ENCODE data around the gene MAN1C1. TPM values are rescaled to one million over a fixed set of nuclear protein-coding genes. Genes with fewer than 3 reads are reported as not detected.

Gene MAN1C1
- total RNA-seq (2014; rRNA removed; shearing (Covaris generic)), result 73.9 and 74.6 TPM in 2 replicates

GRCh38 chr1:25616095-25616986 is at the start of gene MAN1C1:
MAN1C1 (plus strand) TSS chr1:25616791; CDS start chr1:25617798, 1,007 bp downstream.
- H3K4me1 ChIP-seq, result peaks cover 16% of the 10 kb centered on the region
- H3K4me3 ChIP-seq, result peak within 1 kb of the TSS; percentile 97
- H3K9me3 ChIP-seq (replicated peaks), result no peaks in the 10 kb centered on the region
- H3K36me3 ChIP-seq, result peaks cover 8% of the 10 kb centered on the region; the same call in 1 of the 2 replicates
- DNase-seq, result peak; percentile 94 to 97
- no peaks in the 10 kb centered on the region for H3K27me3 ChIP-seq
- peak within 1 kb of the TSS; percentile 87 for H3K27ac ChIP-seq

GRCh38 chr1:25567710-25568089 is 48.9 kb upstream of the MAN1C1 start:
- Histone ChIP-seq H3K27me3 (no peaks in the 10 kb centered on the region), H3K27ac (peak overlapping the region; percentile 94), H3K9me3 (replicated peaks) (no peaks in the 10 kb centered on the region), H3K36me3 (no peaks in the 10 kb centered on the region), H3K4me3 (no peak overlapping the region), H3K4me1 (peaks cover 51% of the 10 kb centered on the region)
- DNase-seq, result peak in 1 of 2 experiments; percentile 42

- Histone ChIP-seq H3K27ac (peak overlapping the region; percentile 94), H3K27me3 (no peaks in the 10 kb centered on the region), H3K4me3 (peak overlapping the region; percentile 15), H3K9me3 (replicated peaks) (no peaks in the 10 kb centered on the region), H3K36me3 (no peaks in the 10 kb centered on the region), H3K4me1 (peaks cover 54% of the 10 kb centered on the region)
- peak; percentile 52 to 66 for DNase-seq
These were observed 48.3 kb upstream of the MAN1C1 start for GRCh38 chr1:25568090-25568833.

GRCh38 chr1:25568834-25569596 is 47.6 kb upstream of the MAN1C1 start:
- Histone ChIP-seq H3K36me3 (no peaks in the 10 kb centered on the region), H3K27ac (peak overlapping the region; percentile 94), H3K4me3 (peak overlapping the region; percentile 15), H3K9me3 (replicated peaks) (no peaks in the 10 kb centered on the region), H3K4me1 (peaks cover 60% of the 10 kb centered on the region), H3K27me3 (0 out of 2 replicates have a peak, but pooled peaks cover 3% of the 10 kb centered on the region)
- peak; percentile 96 for DNase-seq

DNA sequence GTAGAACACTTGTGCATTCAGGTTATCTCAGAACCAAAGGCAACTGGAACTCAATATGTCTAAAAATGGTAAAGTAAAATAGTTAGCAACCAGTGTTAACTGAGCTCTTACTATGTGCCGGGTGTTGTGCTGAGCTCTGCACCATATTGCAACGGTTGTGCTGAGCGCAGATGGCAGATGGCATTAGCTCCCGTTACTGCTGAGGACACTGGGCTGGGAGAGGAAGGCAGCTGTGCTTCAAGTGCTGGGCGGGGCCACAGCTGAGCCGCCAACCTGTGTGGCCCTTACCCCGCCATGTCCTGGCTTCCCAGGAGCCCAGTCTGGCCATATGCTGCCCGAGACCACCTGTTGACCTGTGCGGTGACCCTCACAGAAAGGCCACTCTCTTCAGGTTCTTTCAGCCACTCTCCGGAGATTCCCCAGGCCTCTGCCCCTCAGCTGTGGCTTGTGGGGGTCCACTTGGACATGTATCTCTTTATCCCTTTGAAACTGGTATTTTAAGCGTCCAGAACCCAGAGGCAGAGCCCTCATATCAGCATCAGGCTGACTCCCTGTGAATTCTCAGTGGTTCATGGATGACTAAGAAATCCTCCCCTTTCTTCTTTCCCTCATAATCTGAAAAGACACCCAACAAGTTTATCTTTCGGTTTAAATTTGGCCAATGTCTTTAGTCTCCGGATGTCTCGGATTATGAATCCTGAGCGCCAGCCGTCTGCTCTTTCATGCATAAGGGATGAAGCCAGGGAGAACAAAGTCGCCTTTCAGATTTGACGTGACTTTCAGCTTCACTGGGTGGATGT is 46.8 kb upstream of the MAN1C1 start:
- H3K4me1 ChIP-seq, result peaks cover 60% of the 10 kb centered on the region
- H3K27ac ChIP-seq, result peak overlapping the region; percentile 94
- H3K9me3 ChIP-seq (replicated peaks), result no peaks in the 10 kb centered on the region
- H3K27me3 ChIP-seq, result 0 out of 2 replicates have a peak, but pooled peaks cover 3% of the 10 kb centered on the region
- peak; percentile 94 to 97 for DNase-seq
- H3K4me3 ChIP-seq, result no peak overlapping the region; the same call in 1 of the 2 replicates
- no peaks in the 10 kb centered on the region for H3K36me3 ChIP-seq

DNA sequence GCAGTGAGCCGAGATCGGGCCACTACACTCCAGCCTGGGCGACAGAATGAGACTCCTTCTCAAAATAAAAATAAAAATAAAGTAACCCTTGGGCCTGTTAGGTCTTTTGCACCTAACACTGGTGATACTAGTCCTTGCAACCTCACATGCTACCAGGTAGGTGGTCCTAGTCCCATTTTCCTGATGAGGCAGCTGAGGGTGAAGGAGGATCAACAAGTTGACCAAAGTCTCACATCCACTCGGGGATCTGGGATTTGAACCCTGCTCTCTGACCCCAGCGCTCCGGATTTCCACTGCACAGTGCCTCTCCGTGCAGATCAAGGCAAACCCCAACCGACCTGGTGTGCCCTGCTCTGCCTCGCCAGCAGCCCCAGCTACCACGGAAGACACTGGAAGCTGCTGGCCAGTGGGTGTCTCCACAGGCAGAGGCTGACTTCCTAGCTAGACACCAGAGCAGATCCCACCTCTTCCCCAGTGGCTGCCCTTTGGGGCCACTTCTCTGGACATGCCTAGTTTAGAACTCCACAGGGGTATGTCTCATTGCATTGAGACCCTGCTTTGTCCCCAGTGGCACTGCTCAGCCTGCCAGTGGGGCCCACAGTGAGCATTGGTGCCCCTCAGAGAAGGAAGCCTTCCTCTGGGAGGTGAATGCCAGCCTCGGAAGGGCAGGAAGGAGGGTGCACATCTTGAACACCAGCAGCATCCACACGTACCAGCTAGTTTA is 45.6 kb upstream of the MAN1C1 start:
- Histone ChIP-seq H3K4me1 (peaks cover 60% of the 10 kb centered on the region), H3K4me3 (no peak overlapping the region)

GRCh38 chr1:25571522-25571970 is 45.0 kb upstream of the MAN1C1 start:
- DNase-seq, result no peak
- Histone ChIP-seq H3K27ac (no peak overlapping the region), H3K36me3 (no peaks in the 10 kb centered on the region), H3K9me3 (replicated peaks) (no peaks in the 10 kb centered on the region), H3K27me3 (0 out of 2 replicates have a peak, but pooled peaks cover 3% of the 10 kb centered on the region), H3K4me1 (peaks cover 59% of the 10 kb centered on the region), H3K4me3 (no peak overlapping the region)

More for the DNA sequence above, 45.6 kb upstream of the MAN1C1 start:
- H3K36me3 ChIP-seq, result no peaks in the 10 kb centered on the region
- H3K9me3 ChIP-seq (replicated peaks), result no peaks in the 10 kb centered on the region
- H3K27me3 ChIP-seq, result 0 out of 2 replicates have a peak, but pooled peaks cover 3% of the 10 kb centered on the region
- DNase-seq, result no peak
- H3K27ac ChIP-seq, result peak overlapping the region; percentile 94

- peaks cover 53% of the 10 kb centered on the region for H3K4me1 ChIP-seq
- H3K27ac ChIP-seq, result no peak overlapping the region
- no peak overlapping the region for H3K4me3 ChIP-seq
- 0 out of 2 replicates have a peak, but pooled peaks cover 3% of the 10 kb centered on the region for H3K27me3 ChIP-seq
- H3K36me3 ChIP-seq, result no peaks in the 10 kb centered on the region
- no peak for DNase-seq
- H3K9me3 ChIP-seq (replicated peaks), result no peaks in the 10 kb centered on the region
These were observed 44.5 kb upstream of the MAN1C1 start for GRCh38 chr1:25572107-25572506.

DNA sequence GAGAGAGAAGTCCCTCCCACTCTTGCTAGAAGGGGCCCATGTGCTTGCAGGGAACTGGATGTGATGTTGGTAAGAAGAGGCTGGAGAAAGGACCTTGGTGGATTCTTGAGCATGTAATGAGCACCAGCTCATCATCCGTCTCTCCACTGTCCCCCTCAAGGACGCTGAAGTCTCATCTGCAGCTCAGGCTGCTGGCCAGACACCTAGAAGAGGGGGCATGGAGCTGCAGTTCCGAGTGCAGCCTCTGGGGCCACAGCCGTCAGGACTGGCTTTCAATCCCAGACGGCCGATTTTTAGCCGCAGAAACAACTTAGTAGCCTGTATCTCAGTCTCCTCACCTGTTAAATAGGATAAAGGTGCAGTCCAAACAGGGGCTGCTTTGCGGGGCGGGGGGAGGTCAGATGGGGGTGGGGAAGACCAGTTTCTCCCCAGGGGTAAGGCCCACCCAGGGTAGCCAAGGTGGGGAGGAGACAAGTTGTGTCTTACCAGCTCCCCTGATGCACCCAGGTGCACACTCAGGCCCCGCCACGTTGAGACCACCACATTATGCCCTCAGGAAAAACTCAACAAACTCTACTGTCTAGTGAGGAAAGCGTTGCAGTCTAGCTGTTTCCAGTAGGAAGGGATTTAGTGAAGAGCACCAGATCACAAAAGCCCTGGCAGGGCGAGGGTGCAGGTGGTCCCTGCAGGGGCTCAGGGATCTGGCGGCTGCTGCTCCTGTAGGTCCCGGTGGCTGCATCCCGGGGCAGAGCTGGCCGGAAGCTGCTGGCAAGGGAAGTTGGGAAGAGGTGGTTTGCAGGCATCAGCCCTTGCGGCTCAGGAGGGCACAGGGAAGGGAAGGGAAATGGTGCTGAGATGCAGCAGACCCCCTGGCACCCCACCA is 43.6 kb upstream of the MAN1C1 start:
- H3K36me3 ChIP-seq, result no peaks in the 10 kb centered on the region
- H3K27me3 ChIP-seq, result 0 out of 2 replicates have a peak, but pooled peaks cover 3% of the 10 kb centered on the region
- H3K27ac ChIP-seq, result no peak overlapping the region
- DNase-seq, result peak; percentile 72 to 80
- peaks cover 45% of the 10 kb centered on the region for H3K4me1 ChIP-seq
- no peak overlapping the region for H3K4me3 ChIP-seq
- H3K9me3 ChIP-seq (replicated peaks), result no peaks in the 10 kb centered on the region

DNA sequence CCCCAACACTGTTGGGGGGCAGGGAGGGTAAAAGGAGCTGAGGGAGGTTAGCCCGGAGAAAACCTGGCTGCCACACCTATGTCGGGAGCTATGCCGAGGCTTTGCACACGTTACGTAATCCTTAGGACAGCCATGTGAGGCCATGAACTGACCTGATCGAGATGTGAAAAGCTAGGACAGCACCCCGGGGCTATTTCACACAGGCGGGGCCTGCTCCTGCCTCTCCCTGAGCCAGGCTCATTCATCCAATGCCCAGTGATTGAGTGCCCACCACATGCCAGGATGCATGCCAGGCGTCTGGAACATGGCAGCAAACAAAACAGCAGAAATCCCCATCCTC is 43.0 kb upstream of the MAN1C1 start:
- H3K4me3 ChIP-seq, result no peak overlapping the region
- no peaks in the 10 kb centered on the region for H3K36me3 ChIP-seq
- no peak overlapping the region for H3K27ac ChIP-seq
- peaks cover 39% of the 10 kb centered on the region for H3K4me1 ChIP-seq
- no peak for DNase-seq
- no peaks in the 10 kb centered on the region for H3K9me3 ChIP-seq (replicated peaks)
- H3K27me3 ChIP-seq, result 0 out of 2 replicates have a peak, but pooled peaks cover 3% of the 10 kb centered on the region

DNA sequence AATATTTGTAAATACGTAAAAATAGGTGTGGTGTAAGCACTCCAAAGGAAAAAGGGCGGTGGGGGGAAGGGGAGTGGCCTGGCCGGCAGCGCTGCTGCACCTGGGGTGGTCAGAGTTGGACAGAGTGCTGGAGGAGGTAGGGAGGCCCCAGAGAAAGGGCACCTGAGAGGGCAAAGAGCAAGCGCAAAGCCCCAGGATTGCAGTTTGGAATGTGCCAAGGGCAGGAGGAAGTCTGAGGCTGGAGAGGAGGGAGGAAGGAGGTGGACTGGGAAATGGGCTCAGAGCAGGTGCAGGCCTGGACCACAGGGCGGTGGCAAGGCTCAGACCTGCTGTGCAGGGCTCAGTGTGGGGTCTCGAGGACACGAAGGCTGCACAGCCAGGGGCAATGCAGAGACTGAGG is 42.6 kb upstream of the MAN1C1 start:
- Histone ChIP-seq H3K27me3 (0 out of 2 replicates have a peak, but pooled peaks cover 3% of the 10 kb centered on the region), H3K4me3 (no peak overlapping the region), H3K9me3 (replicated peaks) (no peaks in the 10 kb centered on the region), H3K4me1 (peaks cover 39% of the 10 kb centered on the region), H3K36me3 (no peaks in the 10 kb centered on the region), H3K27ac (no peak overlapping the region)
- DNase-seq, result no peak

DNA sequence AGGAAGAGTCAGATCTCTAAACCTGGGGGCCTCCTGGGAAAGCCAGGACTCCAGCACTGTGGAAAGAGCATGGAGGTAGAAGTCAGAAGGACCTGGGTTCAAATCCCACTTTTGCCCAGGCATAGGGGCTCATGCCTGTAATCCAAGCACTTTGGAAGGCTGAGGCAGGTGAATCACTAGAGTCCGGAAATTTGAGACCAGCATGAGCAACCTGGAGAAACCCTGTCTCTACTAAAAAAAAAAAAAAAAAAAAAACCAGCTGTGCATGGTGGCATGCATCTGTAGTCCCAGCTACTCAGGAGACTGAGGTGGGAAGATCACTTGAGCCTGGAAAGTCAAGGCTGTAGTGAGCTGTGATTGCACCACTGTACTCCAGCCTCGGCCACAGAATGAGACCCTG is 41.4 kb upstream of the MAN1C1 start:
- DNase-seq, result no peak
- Histone ChIP-seq H3K4me1 (peaks cover 38% of the 10 kb centered on the region), H3K27ac (no peak overlapping the region), H3K4me3 (no peak overlapping the region), H3K27me3 (0 out of 2 replicates have a peak, but pooled peaks cover 3% of the 10 kb centered on the region), H3K9me3 (replicated peaks) (no peaks in the 10 kb centered on the region), H3K36me3 (no peaks in the 10 kb centered on the region)

Data from SJCRH30 (cell line).